Heart left ventricle (tissue), 13 donors: ENCODE results near the gene KY.

Experiments
- POLR2A ChIP-seq, 2 donors: fragments of 450-650 bp; IDR thresholded peaks; one replicate each; pipeline ENCODE4 v1.6.1; 2017; ENCODE audit warnings: antibody characterized with exemption in 2 of 2, mild to moderate bottlenecking in 2 of 2, moderate library complexity in 2 of 2
- TF ChIP-seq, protein P1 (sequence below), 12 donors: fragments of 200-600 bp; sonication (generic) in 4 of 12; IDR thresholded peaks; one replicate each; pipeline versions ENCODE4 v1.5.0 to v1.8.0; 2018 to 2022; ENCODE audit warnings: antibody characterized with exemption in 12 of 12, mild to moderate bottlenecking in 5 of 12
- donor health status: ischemic (EF 13 %, LVEDD 7.1; RV severe dilation, severe dysfunction).
- donor health status: DM: no; HTN: yes; CAD: no.
- donor health status: DM: no; HTN: no; CAD: no.
- donor health status: ischemic (EF 25% LVEDD 6.9; RV normal size, moderate dysfunction).
- donor health status: ischemic (EF 25% LVEDD 5.7; RV mildly dilated, moderate dysfunction).
- donor health status: ischemic (EF 35%, LVEDD 5.7; RV mildly dilated, moderate dysfunction).
- donor health status: nonischemic (EF 11% LVEDD 7.7; RV severe dilation, severe dysfunction).
- donor health status: DM: yes; HTN: yes; CAD: no.
- donor health status: PGD.
- donor health status: ischemic (EF 29% LVEDD 5.4; RV normal size, mild dysfunction).
- donor health status: nonischemic (EF 23%, LVEDD 6.1; RV moderate dilation, normal function).

- TF ChIP-seq, protein P1, sequence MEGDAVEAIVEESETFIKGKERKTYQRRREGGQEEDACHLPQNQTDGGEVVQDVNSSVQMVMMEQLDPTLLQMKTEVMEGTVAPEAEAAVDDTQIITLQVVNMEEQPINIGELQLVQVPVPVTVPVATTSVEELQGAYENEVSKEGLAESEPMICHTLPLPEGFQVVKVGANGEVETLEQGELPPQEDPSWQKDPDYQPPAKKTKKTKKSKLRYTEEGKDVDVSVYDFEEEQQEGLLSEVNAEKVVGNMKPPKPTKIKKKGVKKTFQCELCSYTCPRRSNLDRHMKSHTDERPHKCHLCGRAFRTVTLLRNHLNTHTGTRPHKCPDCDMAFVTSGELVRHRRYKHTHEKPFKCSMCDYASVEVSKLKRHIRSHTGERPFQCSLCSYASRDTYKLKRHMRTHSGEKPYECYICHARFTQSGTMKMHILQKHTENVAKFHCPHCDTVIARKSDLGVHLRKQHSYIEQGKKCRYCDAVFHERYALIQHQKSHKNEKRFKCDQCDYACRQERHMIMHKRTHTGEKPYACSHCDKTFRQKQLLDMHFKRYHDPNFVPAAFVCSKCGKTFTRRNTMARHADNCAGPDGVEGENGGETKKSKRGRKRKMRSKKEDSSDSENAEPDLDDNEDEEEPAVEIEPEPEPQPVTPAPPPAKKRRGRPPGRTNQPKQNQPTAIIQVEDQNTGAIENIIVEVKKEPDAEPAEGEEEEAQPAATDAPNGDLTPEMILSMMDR (IDR thresholded peaks at IDR 0.05): no peak
- TF ChIP-seq POLR2A (IDR thresholded peaks at IDR 0.05): no peak
Observed at GRCh38 chr3:134607054-134608022, 43.5 kb downstream of the KY start.
